ENCODE data around the gene MSH3. TPM values are rescaled to one million over a fixed set of nuclear protein-coding genes. Genes with fewer than 3 reads are reported as not detected.
"Not testable (repeated sequence)": the region's sequence is repeated elsewhere in the genome, so short reads cannot be mapped to it uniquely, and the experiment has no call there.

MSH3 gene
- total and polyA plus RNA-seq, 5 donors from 2014 or later = 11.2 to 17.3 (median 13.3) TPM

DNA sequence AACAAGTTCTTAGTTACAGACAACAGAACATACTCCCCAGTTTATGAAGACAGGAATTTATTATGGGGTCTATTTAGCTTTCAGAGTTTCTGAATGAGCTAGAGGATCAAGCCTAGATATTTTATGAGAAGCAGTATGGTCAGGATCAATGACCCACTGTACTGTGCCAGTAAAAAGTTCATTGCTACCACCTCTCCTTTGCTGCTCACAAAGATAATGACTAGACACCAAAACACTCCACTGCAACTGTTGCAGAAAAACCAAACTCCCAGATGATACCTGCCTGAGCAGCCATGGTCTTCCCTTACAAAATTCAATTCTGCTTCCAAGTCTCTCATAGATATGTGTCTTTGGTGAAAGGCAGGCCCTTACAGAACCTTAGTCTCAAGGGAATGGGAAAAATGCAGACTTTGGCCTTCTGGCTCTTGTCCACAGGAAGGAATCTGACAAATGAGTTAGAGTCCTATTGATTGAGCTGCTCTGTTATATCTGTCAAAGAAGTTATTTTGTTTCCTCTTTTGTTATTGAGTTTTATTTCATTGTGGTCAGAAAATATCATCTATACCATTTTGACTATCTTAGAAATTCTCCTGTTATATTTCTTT is 231.0 kb downstream of the MSH3 start:
- Mint-ChIP-seq H3K27ac (peak overlapping the region; percentile 28 to 83 (median 55)), H3K4me1 (peaks cover 0 to 9% (median 6%) of the 10 kb centered on the region in 4 donors), H3K4me3 (no peak overlapping the region), H3K27me3 (no peaks in the 10 kb centered on the region), H3K9me3 (peaks cover 0 to 2% (median 0%) of the 10 kb centered on the region in 7 donors), H3K36me3 (peaks cover 25% of the 10 kb centered on the region)
- H3K4me3 ChIP-seq (ENCODE audit: low read depth, low read length) = no peak overlapping the region
- H3K36me3 ChIP-seq (ENCODE audit: control insufficient read depth, insufficient read depth, low read length) = peaks cover 3% of the 10 kb centered on the region
- H3K9me3 ChIP-seq (ENCODE audit: control insufficient read depth in 2 of 2, low read length in 2 of 2) = no peaks in the 10 kb centered on the region
- no peak overlapping the region for H3K27ac ChIP-seq (ENCODE audit: insufficient read depth, low read length, poor library complexity, severe bottlenecking)
- no peak for ATAC-seq (ENCODE audit: low read depth in 2 of 2)
- no peaks in the 10 kb centered on the region for H3K27me3 ChIP-seq (ENCODE audit: control insufficient read depth, insufficient read depth, low read length)
- H3K4me1 ChIP-seq (ENCODE audit: control insufficient read depth, insufficient read depth, low read length, poor library complexity, severe bottlenecking) = no peaks in the 10 kb centered on the region
- no peak for DNase-seq

DNA sequence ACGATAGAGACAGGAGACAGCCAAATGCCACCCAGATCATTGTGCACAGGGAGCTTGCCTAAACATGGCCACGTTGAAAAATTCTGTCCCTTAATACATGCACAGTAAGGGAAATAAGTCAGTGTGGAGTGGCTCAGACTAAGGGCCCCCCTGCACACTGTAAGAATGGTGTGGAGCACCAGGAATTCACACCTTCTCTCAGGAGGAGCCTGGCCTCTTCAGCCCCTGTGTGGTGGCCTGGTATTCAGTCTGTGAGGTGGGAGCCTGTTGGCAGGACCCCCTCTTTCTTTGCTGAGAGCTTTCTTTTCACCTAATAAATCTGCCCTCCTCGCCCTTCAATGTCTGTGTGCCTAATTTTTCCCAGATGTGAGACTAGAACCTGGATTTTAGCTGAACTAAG is 239.6 kb downstream of the MSH3 start:
- no peak overlapping the region for H3K27ac Mint-ChIP-seq
- no peak overlapping the region for H3K27ac ChIP-seq (ENCODE audit: insufficient read depth, low read length, poor library complexity, severe bottlenecking)
- ATAC-seq (ENCODE audit: low read depth in 2 of 2) = no peak

GRCh38 chr5:80895523-80895922 is 241.1 kb downstream of the MSH3 start:
- Histone ChIP-seq H3K27ac (ENCODE audit: insufficient read depth, low read length, poor library complexity, severe bottlenecking) (no peak overlapping the region), H3K9me3 (ENCODE audit: control insufficient read depth in 2 of 2, low read length in 2 of 2) (no peaks in the 10 kb centered on the region), H3K4me3 (ENCODE audit: low read depth, low read length) (no peak overlapping the region), H3K27me3 (ENCODE audit: control insufficient read depth, insufficient read depth, low read length) (no peaks in the 10 kb centered on the region), H3K4me1 (ENCODE audit: control insufficient read depth, insufficient read depth, low read length, poor library complexity, severe bottlenecking) (no peaks in the 10 kb centered on the region), H3K36me3 (ENCODE audit: control insufficient read depth, insufficient read depth, low read length) (peaks cover 2% of the 10 kb centered on the region)
- no peak overlapping the region for H3K4me3 Mint-ChIP-seq
- no peaks in the 10 kb centered on the region for H3K4me1 Mint-ChIP-seq
- peaks cover 0 to 2% (median 0%) of the 10 kb centered on the region in 7 donors for H3K9me3 Mint-ChIP-seq
- DNase-seq (no peak), ATAC-seq (ENCODE audit: low read depth in 2 of 2) (no peak)
- H3K36me3 Mint-ChIP-seq = peaks cover 22% of the 10 kb centered on the region
- H3K27me3 Mint-ChIP-seq = no peaks in the 10 kb centered on the region
- H3K27ac Mint-ChIP-seq = no peak overlapping the region

More for the DNA sequence above, 239.6 kb downstream of the MSH3 start:
- H3K36me3 ChIP-seq (ENCODE audit: control insufficient read depth, insufficient read depth, low read length) = peaks cover 3% of the 10 kb centered on the region
- H3K4me3 Mint-ChIP-seq = no peak overlapping the region
- no peaks in the 10 kb centered on the region for H3K4me1 ChIP-seq (ENCODE audit: control insufficient read depth, insufficient read depth, low read length, poor library complexity, severe bottlenecking)
- no peaks in the 10 kb centered on the region for H3K27me3 Mint-ChIP-seq
- no peaks in the 10 kb centered on the region for H3K4me1 Mint-ChIP-seq
- H3K36me3 Mint-ChIP-seq = peaks cover 23% of the 10 kb centered on the region
- H3K27me3 ChIP-seq (ENCODE audit: control insufficient read depth, insufficient read depth, low read length) = no peaks in the 10 kb centered on the region
- no peak for DNase-seq
- peaks cover 0 to 2% (median 0%) of the 10 kb centered on the region in 7 donors for H3K9me3 Mint-ChIP-seq
- no peak overlapping the region for H3K4me3 ChIP-seq (ENCODE audit: low read depth, low read length)
- no peaks in the 10 kb centered on the region for H3K9me3 ChIP-seq (ENCODE audit: control insufficient read depth in 2 of 2, low read length in 2 of 2)

- H3K27me3 Mint-ChIP-seq = not testable (repeated sequence)
Measured at GRCh38 chr5:80902624-80903023, 248.2 kb downstream of the MSH3 start.

GRCh38 chr5:80904533-80905187 is 250.2 kb downstream of the MSH3 start:
- Histone ChIP-seq H3K4me3 (ENCODE audit: low read depth, low read length) (no peak overlapping the region), H3K27ac (ENCODE audit: insufficient read depth, low read length, poor library complexity, severe bottlenecking) (no peak overlapping the region), H3K4me1 (ENCODE audit: control insufficient read depth, insufficient read depth, low read length, poor library complexity, severe bottlenecking) (no peaks in the 10 kb centered on the region), H3K36me3 (ENCODE audit: control insufficient read depth, insufficient read depth, low read length) (no peaks in the 10 kb centered on the region), H3K27me3 (ENCODE audit: control insufficient read depth, insufficient read depth, low read length) (no peaks in the 10 kb centered on the region), H3K9me3 (ENCODE audit: control insufficient read depth in 2 of 2, low read length in 2 of 2) (peaks cover 9 to 12% of the 10 kb centered on the region in 2 experiments)
- Mint-ChIP-seq H3K27ac (no peak overlapping the region), H3K4me1 (no peaks in the 10 kb centered on the region), H3K4me3 (no peak overlapping the region), H3K9me3 (peaks cover 0 to 12% (median 4%) of the 10 kb centered on the region in 7 donors), H3K36me3 (peaks cover 4% of the 10 kb centered on the region), H3K27me3 (no peaks in the 10 kb centered on the region)
- ATAC-seq (ENCODE audit: low read depth in 2 of 2) = no peak
- no peak for DNase-seq

More at GRCh38 chr5:80902624-80903023, 248.2 kb downstream of the MSH3 start:
- H3K4me1 ChIP-seq (ENCODE audit: control insufficient read depth, insufficient read depth, low read length, poor library complexity, severe bottlenecking); DNase-seq; H3K4me3 Mint-ChIP-seq; H3K4me3 ChIP-seq (ENCODE audit: low read depth, low read length); H3K4me1 Mint-ChIP-seq; ATAC-seq (ENCODE audit: low read depth in 2 of 2); H3K27ac Mint-ChIP-seq; H3K27me3 ChIP-seq (ENCODE audit: control insufficient read depth, insufficient read depth, low read length); H3K36me3 ChIP-seq (ENCODE audit: control insufficient read depth, insufficient read depth, low read length); H3K27ac ChIP-seq (ENCODE audit: insufficient read depth, low read length, poor library complexity, severe bottlenecking): not testable (repeated sequence)
- peaks cover 9 to 12% of the 10 kb centered on the region in 2 experiments for H3K9me3 ChIP-seq (ENCODE audit: control insufficient read depth in 2 of 2, low read length in 2 of 2)
- peaks cover 13% of the 10 kb centered on the region for H3K36me3 Mint-ChIP-seq
- H3K9me3 Mint-ChIP-seq = peaks cover 0 to 12% (median 4%) of the 10 kb centered on the region in 7 donors

DNA sequence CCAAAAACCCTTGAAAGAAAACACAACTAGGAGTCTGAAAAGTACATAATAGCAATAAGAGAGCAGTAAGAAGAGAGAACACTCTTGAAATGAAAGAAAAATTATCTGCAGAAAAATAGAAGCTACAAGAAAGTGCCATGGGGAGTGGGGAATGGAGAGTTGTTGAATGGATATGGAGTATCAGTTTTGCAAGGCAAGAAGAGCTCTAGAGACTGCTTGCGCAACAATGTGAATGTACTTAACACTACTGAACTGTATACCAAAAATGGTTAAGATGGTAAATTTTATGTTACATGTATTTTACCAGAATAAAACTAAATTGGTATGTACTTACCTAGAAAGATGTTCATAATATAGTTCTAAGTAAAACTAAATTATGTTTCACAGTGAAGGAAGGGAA is 251.0 kb downstream of the MSH3 start:
- H3K27me3 ChIP-seq (ENCODE audit: control insufficient read depth, insufficient read depth, low read length) = no peaks in the 10 kb centered on the region
- no peak for DNase-seq
- H3K4me1 Mint-ChIP-seq = no peaks in the 10 kb centered on the region
- peak overlapping the region in 1 of 3 donors; percentile 0 for H3K27ac Mint-ChIP-seq
- H3K9me3 Mint-ChIP-seq = peaks cover 0 to 12% (median 4%) of the 10 kb centered on the region in 7 donors
- no peak overlapping the region for H3K4me3 Mint-ChIP-seq
- no peak for ATAC-seq (ENCODE audit: low read depth in 2 of 2)
- no peaks in the 10 kb centered on the region for H3K27me3 Mint-ChIP-seq
- H3K4me3 ChIP-seq (ENCODE audit: low read depth, low read length) = no peak overlapping the region
- H3K27ac ChIP-seq (ENCODE audit: insufficient read depth, low read length, poor library complexity, severe bottlenecking) = no peak overlapping the region
- peaks cover 9 to 12% of the 10 kb centered on the region in 2 experiments for H3K9me3 ChIP-seq (ENCODE audit: control insufficient read depth in 2 of 2, low read length in 2 of 2)
- H3K36me3 Mint-ChIP-seq = peaks cover 4% of the 10 kb centered on the region
- H3K36me3 ChIP-seq (ENCODE audit: control insufficient read depth, insufficient read depth, low read length) = no peaks in the 10 kb centered on the region
- no peaks in the 10 kb centered on the region for H3K4me1 ChIP-seq (ENCODE audit: control insufficient read depth, insufficient read depth, low read length, poor library complexity, severe bottlenecking)

DNA sequence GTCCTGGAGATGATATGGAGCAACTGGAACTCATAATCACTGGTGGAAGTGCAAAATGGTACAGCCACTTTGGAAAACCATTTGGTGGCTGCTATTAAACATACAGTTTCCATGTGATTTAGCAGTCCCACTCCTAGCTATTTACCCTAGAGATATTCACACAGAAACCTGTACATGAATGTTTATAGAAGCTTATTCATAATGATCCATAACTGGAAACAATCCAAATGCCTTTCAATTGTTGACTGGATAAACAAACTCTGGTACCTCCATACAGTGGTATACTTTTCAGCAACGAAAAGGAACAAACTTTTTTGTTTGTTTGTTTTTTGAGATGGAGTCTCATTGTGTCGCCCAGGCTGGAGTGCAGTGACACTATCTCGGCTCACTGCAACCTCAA is 258.0 kb downstream of the MSH3 start:
- H3K4me3 ChIP-seq (ENCODE audit: low read depth, low read length) = no peak overlapping the region
- H3K36me3 ChIP-seq (ENCODE audit: control insufficient read depth, insufficient read depth, low read length) = no peaks in the 10 kb centered on the region
- H3K27ac Mint-ChIP-seq = no peak overlapping the region
- H3K4me1 Mint-ChIP-seq = peaks cover 0 to 1% (median 0%) of the 10 kb centered on the region in 4 donors
- no peaks in the 10 kb centered on the region for H3K4me1 ChIP-seq (ENCODE audit: control insufficient read depth, insufficient read depth, low read length, poor library complexity, severe bottlenecking)
- no peak overlapping the region for H3K27ac ChIP-seq (ENCODE audit: insufficient read depth, low read length, poor library complexity, severe bottlenecking)
- ATAC-seq (ENCODE audit: low read depth in 2 of 2) (no peak), DNase-seq (no peak)
- no peaks in the 10 kb centered on the region for H3K27me3 ChIP-seq (ENCODE audit: control insufficient read depth, insufficient read depth, low read length)
- H3K4me3 Mint-ChIP-seq = no peak overlapping the region
- no peaks in the 10 kb centered on the region for H3K27me3 Mint-ChIP-seq
- H3K36me3 Mint-ChIP-seq = no peaks in the 10 kb centered on the region
- H3K9me3 Mint-ChIP-seq = peaks cover 0 to 4% (median 0%) of the 10 kb centered on the region in 7 donors
- no peaks in the 10 kb centered on the region for H3K9me3 ChIP-seq (ENCODE audit: control insufficient read depth in 2 of 2, low read length in 2 of 2)

GRCh38 chr5:80915716-80916115 is 261.3 kb downstream of the MSH3 start:
- Mint-ChIP-seq H3K36me3 (no peaks in the 10 kb centered on the region), H3K9me3 (peaks cover 0 to 4% (median 0%) of the 10 kb centered on the region in 7 donors), H3K27me3 (no peaks in the 10 kb centered on the region), H3K4me1 (peaks cover 0 to 3% (median 0%) of the 10 kb centered on the region in 4 donors), H3K27ac (no peak overlapping the region), H3K4me3 (no peak overlapping the region)
- H3K4me3 ChIP-seq (ENCODE audit: low read depth, low read length) = no peak overlapping the region
- ATAC-seq (ENCODE audit: low read depth in 2 of 2) (no peak), DNase-seq (no peak)
- no peaks in the 10 kb centered on the region for H3K36me3 ChIP-seq (ENCODE audit: control insufficient read depth, insufficient read depth, low read length)
- no peaks in the 10 kb centered on the region for H3K27me3 ChIP-seq (ENCODE audit: control insufficient read depth, insufficient read depth, low read length)
- H3K4me1 ChIP-seq (ENCODE audit: control insufficient read depth, insufficient read depth, low read length, poor library complexity, severe bottlenecking) = no peaks in the 10 kb centered on the region
- H3K27ac ChIP-seq (ENCODE audit: insufficient read depth, low read length, poor library complexity, severe bottlenecking) = no peak overlapping the region
- no peaks in the 10 kb centered on the region for H3K9me3 ChIP-seq (ENCODE audit: control insufficient read depth in 2 of 2, low read length in 2 of 2)
